GF-D8 (cell line): ENCODE measurements around the gene ATAD3C.
A peak's percentile ranks its signal among the peaks of the same experiment; 100 is the strongest.
"Not testable (repeated sequence)": the region's sequence is repeated elsewhere in the genome, so short reads cannot be mapped to it uniquely, and the experiment has no call there.

Experiments
- DNase-seq: peaks from one replicate; lab custom pipeline; 2025; lab: John Stamatoyannopoulos, UW

ATAD3C gene

GRCh38 chr1:1432274-1432950 is 17.1 kb upstream of the ATAD3C start:
- DNase-seq, result no peak

- peak; percentile 66 for DNase-seq
These were observed 16.3 kb upstream of the ATAD3C start for GRCh38 chr1:1432951-1433803.

GRCh38 chr1:1433804-1434130 is 15.7 kb upstream of the ATAD3C start:
- peak; percentile 13 for DNase-seq

DNA sequence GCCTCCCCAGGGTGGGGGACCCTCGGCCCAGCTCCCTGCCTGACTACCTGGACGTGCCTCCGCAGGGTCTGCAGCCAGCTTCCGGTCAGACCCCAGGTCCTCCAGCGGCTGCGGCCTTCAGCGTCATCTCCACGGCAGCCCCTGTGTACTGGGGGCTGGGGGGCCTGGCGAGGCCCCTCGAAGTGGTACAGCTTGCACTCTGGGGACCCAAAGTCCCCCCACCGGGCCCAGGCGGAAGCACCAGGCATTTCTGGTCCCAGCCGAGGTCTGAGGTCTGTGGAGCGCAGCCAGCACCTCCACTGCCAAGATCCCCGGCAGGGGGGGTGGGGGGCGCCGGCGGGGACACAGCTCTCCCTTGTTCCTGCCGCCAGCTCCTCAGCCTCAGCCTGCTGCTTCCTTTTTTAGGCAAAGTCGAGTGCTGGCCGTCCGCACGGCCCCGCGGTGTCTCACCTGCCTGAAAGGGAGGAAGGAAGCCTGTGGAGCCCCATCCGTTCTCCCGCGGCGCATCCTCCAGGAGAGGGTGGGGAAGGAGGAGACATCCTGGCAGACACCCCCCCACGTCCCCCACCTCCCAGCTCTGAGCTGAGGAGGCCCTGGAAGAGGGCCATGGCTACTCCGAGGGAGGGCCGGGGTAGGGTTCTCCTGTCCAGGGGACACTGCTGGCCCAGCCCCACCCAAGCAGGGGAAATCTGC is 15.2 kb upstream of the ATAD3C start:
- peak; percentile 59 for DNase-seq

DNA sequence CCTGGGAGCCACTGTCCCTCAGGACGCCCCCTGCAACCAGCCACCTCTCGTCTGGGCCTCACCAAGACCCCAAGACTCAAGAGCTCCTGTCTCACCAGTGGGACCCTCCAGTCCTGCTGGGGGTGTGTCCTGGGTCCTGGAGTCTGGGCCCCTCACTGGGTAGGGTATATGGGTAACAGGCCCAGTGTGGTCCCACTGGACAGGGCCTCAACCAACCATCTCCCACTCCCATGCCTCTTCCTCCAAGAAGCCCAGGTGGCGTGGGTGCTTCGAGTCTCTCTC is 14.7 kb upstream of the ATAD3C start:
- DNase-seq, result no peak

DNA sequence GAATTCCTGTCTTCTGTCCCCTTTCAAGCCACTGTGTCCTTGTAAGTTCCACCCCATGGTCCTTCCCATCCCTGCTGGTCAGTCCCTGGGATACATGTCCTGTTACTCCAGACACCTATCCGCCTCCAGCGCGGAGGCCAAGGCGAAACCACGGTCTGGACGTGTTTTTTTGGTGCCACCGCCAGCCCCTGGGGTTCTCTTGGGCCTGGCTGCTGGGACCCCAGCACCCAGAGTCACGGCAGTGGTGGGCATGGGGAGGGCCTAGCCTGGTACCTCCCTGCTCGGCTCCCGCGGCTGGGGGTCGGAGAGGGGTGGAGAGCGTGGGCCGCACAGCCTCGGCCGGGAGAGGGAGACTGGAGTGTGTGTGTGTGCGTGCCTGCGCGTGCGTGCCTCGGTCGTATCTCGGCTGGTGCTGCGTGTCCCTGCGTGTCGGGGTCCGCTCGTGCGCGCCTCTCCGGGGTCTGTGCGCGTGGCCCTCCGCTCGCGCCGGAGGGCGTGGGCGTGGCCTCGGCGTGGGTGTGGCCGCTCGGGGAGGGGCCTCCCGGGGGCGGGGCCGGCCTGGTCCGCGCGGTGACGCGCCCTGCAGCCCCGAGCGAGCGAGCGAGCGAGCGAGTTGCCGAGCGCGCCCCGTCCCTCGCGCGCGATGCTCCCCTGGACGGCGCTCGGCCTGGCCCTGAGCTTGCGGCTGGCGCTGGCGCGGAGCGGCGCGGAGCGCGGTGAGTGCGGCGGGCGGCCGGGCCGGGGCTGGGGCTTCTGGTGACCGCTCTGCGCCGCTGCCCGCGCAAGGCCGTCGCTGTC is 14.2 kb upstream of the ATAD3C start, which contains the start of gene VWA1:
VWA1 (plus strand) TSS at position 585 of the 798 bp plus-strand sequence; CDS start at position 644, 59 bp downstream.
- no peak for DNase-seq

DNA sequence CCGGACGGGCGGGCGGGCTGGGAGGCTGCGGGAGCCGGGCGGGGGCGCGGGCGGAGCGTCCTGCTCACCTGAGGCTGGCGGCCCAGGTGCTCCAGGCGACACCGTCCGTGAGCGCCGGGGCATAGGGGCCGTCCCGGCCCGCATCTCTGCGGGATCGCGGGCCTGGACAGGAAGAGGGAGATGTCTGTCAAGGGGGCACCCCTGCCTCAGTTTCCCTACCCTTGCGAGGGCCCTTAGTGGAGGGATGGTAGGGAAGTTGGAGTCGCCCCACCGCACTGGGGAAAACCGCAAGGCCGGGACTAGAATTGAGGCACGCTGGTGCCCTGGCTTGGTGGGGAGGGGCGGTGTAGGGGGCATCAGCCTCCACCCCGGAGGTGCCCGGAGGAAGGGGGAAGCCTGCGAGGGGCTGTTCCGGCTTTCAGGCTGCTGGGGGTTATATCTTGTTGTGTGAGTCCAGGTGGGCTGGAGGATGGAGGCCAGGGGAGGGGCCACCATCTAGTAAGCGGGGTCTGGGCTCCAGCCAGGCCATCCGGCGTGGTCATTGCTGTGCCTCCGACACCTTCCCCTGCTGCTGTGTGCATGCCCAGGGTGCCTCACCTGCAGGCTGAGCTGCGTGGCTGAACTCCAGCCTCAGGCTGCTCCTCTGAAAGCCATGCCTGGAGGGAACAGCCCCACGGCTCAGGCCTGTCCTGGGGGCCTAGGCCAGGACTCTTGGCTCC is 13.4 kb upstream of the ATAD3C start:
- DNase-seq, result no peak

GRCh38 chr1:1436630-1437032 is 12.9 kb upstream of the ATAD3C start:
- peak; percentile 3 for DNase-seq

GRCh38 chr1:1437033-1437903 is 12.2 kb upstream of the ATAD3C start:
- no peak for DNase-seq

GRCh38 chr1:1437904-1438376 is 11.5 kb upstream of the ATAD3C start:
- peak; percentile 83 for DNase-seq

- DNase-seq, result no peak
These were observed 10.7 kb upstream of the ATAD3C start for GRCh38 chr1:1438531-1439381.

- no peak for DNase-seq
These were observed 9.8 kb upstream of the ATAD3C start for GRCh38 chr1:1439546-1440261.

- DNase-seq, result no peak
These were observed 9.1 kb upstream of the ATAD3C start for GRCh38 chr1:1440262-1441001.

- no peak for DNase-seq
These were observed 8.2 kb upstream of the ATAD3C start for GRCh38 chr1:1441002-1441888.

- DNase-seq, result no peak
These were observed 7.3 kb upstream of the ATAD3C start for GRCh38 chr1:1442069-1442770.

- not testable (repeated sequence) for DNase-seq
These were observed 2.9 kb upstream of the ATAD3C start for GRCh38 chr1:1446631-1447030.
